Osteocyte (in vitro differentiated cells): Measurements from ENCODE around the gene CDC25B. TPM values are rescaled to one million over a fixed set of nuclear protein-coding genes. Genes with fewer than 3 reads are reported as not detected.
A peak's percentile ranks its signal among the peaks of the same experiment; 100 is the strongest.

Source experiments
- DNase-seq: peaks from one replicate; pipeline ENCODE4 v3.0.0; 2021; ENCODE audit warnings: mixed read lengths; ENCODE audit not compliant: unreplicated experiment; ENCODE audit errors: extremely low spot score
- H3K27ac Mint-ChIP-seq: one replicate; pipeline ENCODE4 v1.8.0; 2021; ENCODE audit warnings: mild to moderate bottlenecking, mixed read lengths; ENCODE audit not compliant: unreplicated experiment
- H3K27me3 Mint-ChIP-seq: one replicate; pipeline ENCODE4 v1.8.0; 2021; ENCODE audit warnings: mixed read lengths; ENCODE audit not compliant: unreplicated experiment
- H3K36me3 Mint-ChIP-seq: one replicate; pipeline ENCODE4 v1.8.0; 2021; ENCODE audit warnings: mixed read lengths; ENCODE audit not compliant: unreplicated experiment
- H3K4me1 Mint-ChIP-seq: one replicate; pipeline ENCODE4 v1.8.0; 2021; ENCODE audit warnings: mixed read lengths; ENCODE audit not compliant: unreplicated experiment
- H3K4me3 Mint-ChIP-seq: one replicate; pipeline ENCODE4 v1.8.0; 2021; ENCODE audit warnings: mild to moderate bottlenecking, moderate library complexity, mixed read lengths; ENCODE audit not compliant: unreplicated experiment
- H3K9me3 Mint-ChIP-seq: one replicate; pipeline ENCODE4 v1.8.0; 2021; ENCODE audit warnings: mixed read lengths; ENCODE audit not compliant: unreplicated experiment
- CTCF ChIP-seq: fragments of 200-600 bp; sonication (generic); IDR thresholded peaks from 2 replicates; pipeline ENCODE4 v1.5.0; 2021; ENCODE audit warnings: antibody characterized with exemption, mild to moderate bottlenecking, moderate library complexity
- total RNA-seq: library from RNA; stranded (reverse); gene quantifications from 2 replicates; pipeline ENCODE4 v1.2.1, GENCODE V29; 2021

The CDC25B gene
- total RNA-seq, 1 donor from 2014 or later = 197 TPM

DNA sequence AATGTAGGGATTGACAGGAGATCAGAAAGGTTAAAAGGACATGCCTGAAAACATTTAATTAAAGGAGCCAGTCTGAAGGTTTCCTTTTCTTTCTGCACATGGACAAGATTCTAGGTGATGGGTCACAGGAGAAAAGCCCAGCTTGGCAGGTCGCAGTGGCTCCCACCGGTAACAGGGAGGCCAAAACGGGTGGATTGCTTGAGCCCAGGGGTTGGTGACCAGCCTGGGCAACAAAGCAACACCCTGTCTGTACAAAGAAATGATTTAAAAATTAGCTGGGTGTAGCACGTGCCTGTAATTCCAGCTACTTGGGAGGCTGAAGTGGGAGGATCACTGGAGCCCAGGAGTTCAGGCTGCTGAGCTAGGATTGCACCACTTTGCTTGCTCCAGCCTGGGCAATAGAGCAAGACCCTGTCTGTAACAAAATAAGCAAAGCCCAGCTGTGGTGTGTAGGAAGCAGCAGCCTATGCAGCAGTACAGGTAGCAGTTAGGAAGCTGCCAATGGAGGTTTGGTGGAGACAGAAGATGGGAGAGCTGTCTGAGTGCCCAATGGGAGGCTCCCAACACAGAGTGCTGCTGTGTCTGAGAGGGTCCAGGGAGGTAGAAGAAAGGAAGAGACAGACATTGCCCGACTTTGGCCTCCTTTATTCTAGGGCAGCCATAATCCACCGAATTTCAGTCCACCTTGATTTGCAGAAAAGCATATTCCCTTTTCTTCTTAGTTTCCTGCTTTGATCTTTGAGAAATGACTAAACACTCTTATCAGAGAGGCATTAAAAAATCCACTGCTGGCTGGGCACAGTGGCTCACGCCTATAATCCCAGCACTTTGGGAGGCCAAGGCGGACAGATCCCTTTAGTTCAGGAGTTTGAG lies 17.1 kb downstream of the CDC25B start:
- no peak overlapping the region for H3K4me3 Mint-ChIP-seq
- TF ChIP-seq CTCF = no peak
- peaks cover 52% of the 10 kb centered on the region for H3K4me1 Mint-ChIP-seq
- DNase-seq = no peak
- peak overlapping the region; percentile 99 for H3K27ac Mint-ChIP-seq
- no peaks in the 10 kb centered on the region for H3K9me3 Mint-ChIP-seq
- no peaks in the 10 kb centered on the region for H3K36me3 Mint-ChIP-seq
- H3K27me3 Mint-ChIP-seq = no peaks in the 10 kb centered on the region

GRCh38 chr20:3813848-3814581 lies 17.9 kb downstream of the CDC25B start:
- H3K36me3 Mint-ChIP-seq = no peaks in the 10 kb centered on the region
- TF ChIP-seq CTCF = no peak
- H3K27me3 Mint-ChIP-seq = no peaks in the 10 kb centered on the region
- H3K4me1 Mint-ChIP-seq = peaks cover 54% of the 10 kb centered on the region
- H3K4me3 Mint-ChIP-seq = no peak overlapping the region
- DNase-seq = no peak
- no peaks in the 10 kb centered on the region for H3K9me3 Mint-ChIP-seq
- peak overlapping the region; percentile 99 for H3K27ac Mint-ChIP-seq

DNA sequence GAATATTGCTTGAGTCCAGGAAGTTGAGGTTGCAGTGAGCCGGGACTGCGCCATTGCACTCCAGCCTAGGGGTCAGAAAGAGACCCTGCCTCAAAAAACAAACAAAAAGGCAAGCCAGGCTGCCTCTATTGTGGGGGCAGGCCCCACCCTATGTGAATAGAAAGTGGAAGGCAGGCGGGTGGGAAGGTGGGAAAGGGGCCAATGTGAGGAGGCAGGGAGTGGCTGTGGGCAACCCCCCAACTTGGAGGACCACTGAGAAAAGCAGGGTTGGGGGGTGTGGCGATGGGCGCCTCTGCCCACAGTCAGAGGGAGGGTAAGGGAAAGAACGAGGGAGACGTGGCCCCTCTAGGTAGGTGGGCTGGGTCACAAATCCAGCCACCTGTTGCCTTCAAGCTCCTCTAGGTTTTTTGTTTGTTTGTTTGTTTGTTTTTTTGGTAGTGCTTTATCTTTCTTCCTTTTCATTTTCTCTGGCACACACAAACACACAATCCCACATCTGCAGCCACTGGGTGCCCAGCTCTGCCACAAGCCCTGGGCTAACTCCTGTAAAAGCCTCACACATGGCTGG lies 18.9 kb downstream of the CDC25B start:
- peaks cover 59% of the 10 kb centered on the region for H3K4me1 Mint-ChIP-seq
- no peak overlapping the region for H3K4me3 Mint-ChIP-seq
- H3K9me3 Mint-ChIP-seq = no peaks in the 10 kb centered on the region
- DNase-seq = no peak
- no peaks in the 10 kb centered on the region for H3K27me3 Mint-ChIP-seq
- H3K36me3 Mint-ChIP-seq = no peaks in the 10 kb centered on the region
- H3K27ac Mint-ChIP-seq = no peak overlapping the region
- no peak for TF ChIP-seq CTCF

DNA sequence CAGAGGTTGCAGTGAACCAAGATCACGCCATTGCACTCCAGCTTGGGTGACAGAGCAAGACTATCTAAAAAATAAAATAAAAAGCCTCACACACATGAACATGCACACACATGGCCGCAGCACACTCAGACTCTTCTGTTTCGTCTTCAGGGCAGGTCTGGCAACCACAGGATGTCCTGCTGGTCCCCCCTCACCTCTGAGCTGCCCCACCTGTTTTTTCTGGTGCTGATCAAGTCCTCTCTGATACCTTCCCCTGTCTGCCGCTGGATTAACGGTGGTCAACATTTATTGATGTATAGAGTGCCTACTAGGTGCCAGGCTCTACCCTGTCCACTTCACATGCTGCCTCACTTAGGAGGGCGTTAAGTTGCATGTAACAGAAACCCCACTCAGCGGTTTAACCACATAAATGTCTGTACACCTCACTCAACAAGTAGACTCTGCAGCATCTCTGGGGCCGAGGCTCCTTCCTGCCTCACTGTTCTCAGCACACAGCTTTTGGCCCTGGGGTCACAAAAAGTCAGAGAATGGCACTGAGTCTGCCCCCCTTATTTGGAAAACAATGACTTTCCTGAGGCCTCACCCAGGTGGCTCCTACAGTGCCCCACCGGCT lies 19.7 kb downstream of the CDC25B start:
- Mint-ChIP-seq H3K36me3 (no peaks in the 10 kb centered on the region), H3K27me3 (no peaks in the 10 kb centered on the region), H3K27ac (no peak overlapping the region), H3K4me1 (peaks cover 54% of the 10 kb centered on the region), H3K4me3 (no peak overlapping the region), H3K9me3 (no peaks in the 10 kb centered on the region)
- DNase-seq = no peak
- TF ChIP-seq CTCF = no peak
